Loucy (cell line): ENCODE measurements around the gene PHLDB2.

ENCODE experiments used
- H2AFZ ChIP-seq: fragments of 200-600 bp; sonication (generic); 2 replicates; pipeline ENCODE4 v1.6.0; 2016; ENCODE audit warnings: antibody characterized with exemption, mild to moderate bottlenecking, low read length, moderate library complexity
- H3F3A ChIP-seq: fragments of 200-600 bp; 2 replicates; pipeline ENCODE4 v1.6.0; 2016; ENCODE audit warnings: antibody characterized with exemption, low read depth, mild to moderate bottlenecking
- H3K27me3 ChIP-seq: fragments of 200-600 bp; sonication (generic); 2 replicates; pipeline ENCODE4 v1.6.1; 2014; ENCODE audit warnings: low read length, mild to moderate bottlenecking; ENCODE audit not compliant: insufficient read depth, poor library complexity, severe bottlenecking
- H3K36me3 ChIP-seq: fragments of 200-600 bp; sonication (generic); 2 replicates; pipeline ENCODE4 v1.6.1; 2016; ENCODE audit warnings: low read length; ENCODE audit not compliant: insufficient read depth
- H3K4me1 ChIP-seq: fragments of 200-600 bp; sonication (generic); 2 replicates; pipeline ENCODE4 v1.5.1; 2014; ENCODE audit warnings: low read length, mild to moderate bottlenecking; ENCODE audit not compliant: insufficient read depth, poor library complexity, severe bottlenecking
- H3K4me2 ChIP-seq: fragments of 200-600 bp; sonication (generic); 2 replicates; pipeline ENCODE4 v1.6.0; 2014; ENCODE audit warnings: antibody characterized with exemption, low read length, low read depth, mild to moderate bottlenecking; ENCODE audit not compliant: poor library complexity, severe bottlenecking
- H3K4me3 ChIP-seq: fragments of 200-600 bp; sonication (generic); 2 replicates; pipeline ENCODE4 v1.5.1; 2014; ENCODE audit warnings: low read length, mild to moderate bottlenecking, mixed read lengths; ENCODE audit not compliant: poor library complexity, severe bottlenecking
- H3K79me2 ChIP-seq: fragments of 200-600 bp; sonication (generic); 2 replicates; pipeline ENCODE4 v1.6.1; 2014; ENCODE audit warnings: low read length; ENCODE audit not compliant: insufficient read depth
- H3K9ac ChIP-seq: fragments of 200-600 bp; sonication (generic); 2 replicates; pipeline ENCODE4 v1.6.0; 2014; ENCODE audit warnings: mild to moderate bottlenecking, low read depth, low read length, moderate library complexity; ENCODE audit not compliant: poor library complexity, severe bottlenecking
- H3K9me2 ChIP-seq: fragments of 200-600 bp; sonication (generic); replicated peaks from 2 replicates; pipeline ENCODE4 v1.6.1; 2016; ENCODE audit warnings: low read depth, low read length, mixed read lengths
- H3K9me3 ChIP-seq: fragments of 200-600 bp; sonication (generic); 2 replicates; pipeline ENCODE4 v1.6.1; 2014; ENCODE audit warnings: mild to moderate bottlenecking, antibody characterized with exemption, low read length, low read depth; ENCODE audit not compliant: insufficient read depth
- H4K20me1 ChIP-seq: fragments of 200-600 bp; sonication (generic); 2 replicates; pipeline ENCODE4 v1.6.0; 2014; ENCODE audit warnings: antibody characterized with exemption, low read length, mild to moderate bottlenecking; ENCODE audit not compliant: insufficient read depth, poor library complexity, severe bottlenecking
- EZH2phosphoT487 ChIP-seq: fragments of 200-600 bp; IDR thresholded peaks from 2 replicates; pipeline ENCODE4 v1.6.1; 2018; ENCODE audit warnings: antibody characterized with exemption, mild to moderate bottlenecking, moderate library complexity, borderline replicate concordance
- TF ChIP-seq, protein P1 (sequence below): fragments of 200-600 bp; sonication (generic); conservative IDR thresholded peaks from 2 replicates; pipeline ENCODE4 v1.5.1; 2014; ENCODE audit warnings: mild to moderate bottlenecking, antibody characterized with exemption, low read length

PHLDB2 gene

GRCh38 chr3:111881480-111881879 lies 22.4 kb downstream of the PHLDB2 start:
- Histone ChIP-seq H2AFZ (no peak overlapping the region), H3K36me3 (peaks cover 5% of the 10 kb centered on the region; the same call in 1 of the 2 replicates), H4K20me1 (no peaks in the 10 kb centered on the region), H3K4me3 (no peak overlapping the region), H3K4me2 (no peak overlapping the region), H3K9me2 (no peaks in the 10 kb centered on the region), H3K79me2 (0 out of 2 replicates have a peak, but pooled peaks cover 3% of the 10 kb centered on the region), H3K9ac (no peak overlapping the region), H3K27me3 (no peaks in the 10 kb centered on the region), H3K4me1 (no peaks in the 10 kb centered on the region), H3K9me3 (no peaks in the 10 kb centered on the region), H3F3A (no peaks in the 10 kb centered on the region)
- no peak for TF ChIP-seq EZH2phosphoT487
- TF ChIP-seq, protein P1, sequence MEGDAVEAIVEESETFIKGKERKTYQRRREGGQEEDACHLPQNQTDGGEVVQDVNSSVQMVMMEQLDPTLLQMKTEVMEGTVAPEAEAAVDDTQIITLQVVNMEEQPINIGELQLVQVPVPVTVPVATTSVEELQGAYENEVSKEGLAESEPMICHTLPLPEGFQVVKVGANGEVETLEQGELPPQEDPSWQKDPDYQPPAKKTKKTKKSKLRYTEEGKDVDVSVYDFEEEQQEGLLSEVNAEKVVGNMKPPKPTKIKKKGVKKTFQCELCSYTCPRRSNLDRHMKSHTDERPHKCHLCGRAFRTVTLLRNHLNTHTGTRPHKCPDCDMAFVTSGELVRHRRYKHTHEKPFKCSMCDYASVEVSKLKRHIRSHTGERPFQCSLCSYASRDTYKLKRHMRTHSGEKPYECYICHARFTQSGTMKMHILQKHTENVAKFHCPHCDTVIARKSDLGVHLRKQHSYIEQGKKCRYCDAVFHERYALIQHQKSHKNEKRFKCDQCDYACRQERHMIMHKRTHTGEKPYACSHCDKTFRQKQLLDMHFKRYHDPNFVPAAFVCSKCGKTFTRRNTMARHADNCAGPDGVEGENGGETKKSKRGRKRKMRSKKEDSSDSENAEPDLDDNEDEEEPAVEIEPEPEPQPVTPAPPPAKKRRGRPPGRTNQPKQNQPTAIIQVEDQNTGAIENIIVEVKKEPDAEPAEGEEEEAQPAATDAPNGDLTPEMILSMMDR: no peak

- Histone ChIP-seq H2AFZ (no peak overlapping the region), H3K9me3 (no peaks in the 10 kb centered on the region), H3K36me3 (peaks cover 5% of the 10 kb centered on the region; the same call in 1 of the 2 replicates), H3K79me2 (0 out of 2 replicates have a peak, but pooled peaks cover 3% of the 10 kb centered on the region), H3K9ac (no peak overlapping the region), H4K20me1 (peaks cover 3% of the 10 kb centered on the region), H3K4me3 (no peak overlapping the region), H3K27me3 (no peaks in the 10 kb centered on the region), H3K4me1 (no peaks in the 10 kb centered on the region), H3F3A (no peaks in the 10 kb centered on the region), H3K4me2 (no peak overlapping the region), H3K9me2 (no peaks in the 10 kb centered on the region)
- TF ChIP-seq, protein P1: no peak
Measured at GRCh38 chr3:111882194-111882593, 23.1 kb downstream of the PHLDB2 start.

DNA sequence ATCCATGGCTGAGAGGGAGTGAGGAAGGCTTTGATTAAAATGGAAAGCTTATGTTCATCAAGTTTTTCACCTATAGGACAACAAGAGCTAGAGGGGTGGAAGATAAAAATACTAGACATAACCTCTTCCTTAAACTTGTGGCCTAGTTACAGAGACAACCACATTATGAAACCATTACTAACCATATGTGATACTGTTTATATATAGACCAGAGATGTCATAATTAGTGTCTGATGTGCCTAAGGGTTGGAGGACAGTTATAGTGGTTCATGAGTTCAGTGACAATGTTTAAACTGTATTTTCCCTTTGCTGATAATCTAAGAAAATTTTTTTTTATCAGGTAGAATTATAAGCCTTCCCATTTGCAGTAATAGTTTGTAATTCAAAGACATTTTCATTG lies 23.7 kb downstream of the PHLDB2 start:
- Histone ChIP-seq H3F3A (no peaks in the 10 kb centered on the region), H3K9ac (no peak overlapping the region), H3K9me3 (no peaks in the 10 kb centered on the region), H4K20me1 (peaks cover 3% of the 10 kb centered on the region), H3K27me3 (no peaks in the 10 kb centered on the region), H3K4me2 (no peak overlapping the region), H3K4me3 (no peak overlapping the region), H3K4me1 (no peaks in the 10 kb centered on the region), H3K79me2 (0 out of 2 replicates have a peak, but pooled peaks cover 3% of the 10 kb centered on the region), H3K36me3 (peaks cover 5% of the 10 kb centered on the region; the same call in 1 of the 2 replicates), H2AFZ (no peak overlapping the region), H3K9me2 (no peaks in the 10 kb centered on the region)
- TF ChIP-seq EZH2phosphoT487: no peak
- TF ChIP-seq, protein P1: no peak
